ENCODE data around the gene WSCD1.

DNA sequence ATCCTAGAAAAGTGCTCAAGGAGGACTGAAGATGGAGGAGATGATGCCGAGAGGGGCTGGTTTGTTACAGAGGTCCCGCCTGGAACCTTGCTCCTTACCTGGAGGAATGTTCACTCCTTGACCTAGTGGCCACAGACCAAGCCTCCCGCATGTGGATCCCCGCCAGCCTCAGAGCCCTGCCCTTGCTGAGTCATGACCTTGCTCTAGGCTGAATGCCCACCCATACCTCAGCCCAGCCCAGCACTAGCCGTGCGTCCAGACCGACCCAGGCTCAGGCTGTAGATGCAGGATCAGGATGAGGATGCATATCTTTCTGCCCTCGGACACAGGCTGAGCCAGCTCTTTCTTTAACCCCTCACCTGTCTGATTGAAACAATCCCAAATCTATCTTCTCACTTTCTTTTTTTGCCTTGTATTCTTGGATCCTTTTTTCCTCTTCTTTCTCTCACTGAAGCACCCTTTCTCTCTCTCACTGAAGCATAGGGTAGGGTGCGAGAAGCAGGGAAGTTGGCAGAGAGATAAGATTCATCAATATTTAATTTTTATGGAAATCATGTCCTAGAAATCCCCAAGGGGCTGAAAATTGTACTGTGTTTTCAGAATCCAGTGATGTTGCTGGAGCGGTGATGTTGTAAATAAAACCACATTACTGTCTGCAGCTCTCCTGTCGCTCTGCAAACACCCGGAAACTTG, 34.9 kb downstream of the WSCD1 start:
- TF ChIP-seq, protein P1, sequence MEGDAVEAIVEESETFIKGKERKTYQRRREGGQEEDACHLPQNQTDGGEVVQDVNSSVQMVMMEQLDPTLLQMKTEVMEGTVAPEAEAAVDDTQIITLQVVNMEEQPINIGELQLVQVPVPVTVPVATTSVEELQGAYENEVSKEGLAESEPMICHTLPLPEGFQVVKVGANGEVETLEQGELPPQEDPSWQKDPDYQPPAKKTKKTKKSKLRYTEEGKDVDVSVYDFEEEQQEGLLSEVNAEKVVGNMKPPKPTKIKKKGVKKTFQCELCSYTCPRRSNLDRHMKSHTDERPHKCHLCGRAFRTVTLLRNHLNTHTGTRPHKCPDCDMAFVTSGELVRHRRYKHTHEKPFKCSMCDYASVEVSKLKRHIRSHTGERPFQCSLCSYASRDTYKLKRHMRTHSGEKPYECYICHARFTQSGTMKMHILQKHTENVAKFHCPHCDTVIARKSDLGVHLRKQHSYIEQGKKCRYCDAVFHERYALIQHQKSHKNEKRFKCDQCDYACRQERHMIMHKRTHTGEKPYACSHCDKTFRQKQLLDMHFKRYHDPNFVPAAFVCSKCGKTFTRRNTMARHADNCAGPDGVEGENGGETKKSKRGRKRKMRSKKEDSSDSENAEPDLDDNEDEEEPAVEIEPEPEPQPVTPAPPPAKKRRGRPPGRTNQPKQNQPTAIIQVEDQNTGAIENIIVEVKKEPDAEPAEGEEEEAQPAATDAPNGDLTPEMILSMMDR (IDR thresholded peaks at IDR 0.05): no peak
- no peak for TF ChIP-seq POLR2A (IDR thresholded peaks at IDR 0.05)
